Measurements from ENCODE around the gene CCDC60.

CCDC60 gene, protein sequence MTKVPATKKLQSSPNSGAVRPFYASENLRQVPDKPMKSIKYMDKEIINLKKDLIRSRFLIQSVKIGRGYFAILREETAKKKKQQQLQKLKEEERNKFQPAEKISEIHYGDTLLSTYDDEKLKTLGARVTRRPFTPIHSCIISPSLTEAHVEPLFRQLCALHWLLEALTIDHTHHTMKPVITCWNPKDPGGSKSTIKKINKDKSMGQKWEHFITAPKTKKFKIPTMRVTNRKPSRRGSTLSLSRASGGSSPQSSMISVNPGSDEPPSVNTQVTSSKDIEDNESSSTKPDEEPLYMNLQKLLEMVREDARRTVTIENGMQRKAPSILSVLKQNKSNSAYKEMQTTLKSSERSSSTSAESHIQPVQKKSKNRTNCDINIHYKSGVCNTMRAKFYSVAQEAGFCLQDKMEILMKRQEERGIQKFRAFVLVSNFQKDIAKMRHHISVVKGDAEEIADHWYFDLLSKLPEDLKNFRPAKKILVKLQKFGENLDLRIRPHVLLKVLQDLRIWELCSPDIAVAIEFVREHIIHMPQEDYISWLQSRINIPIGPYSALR

DNA sequence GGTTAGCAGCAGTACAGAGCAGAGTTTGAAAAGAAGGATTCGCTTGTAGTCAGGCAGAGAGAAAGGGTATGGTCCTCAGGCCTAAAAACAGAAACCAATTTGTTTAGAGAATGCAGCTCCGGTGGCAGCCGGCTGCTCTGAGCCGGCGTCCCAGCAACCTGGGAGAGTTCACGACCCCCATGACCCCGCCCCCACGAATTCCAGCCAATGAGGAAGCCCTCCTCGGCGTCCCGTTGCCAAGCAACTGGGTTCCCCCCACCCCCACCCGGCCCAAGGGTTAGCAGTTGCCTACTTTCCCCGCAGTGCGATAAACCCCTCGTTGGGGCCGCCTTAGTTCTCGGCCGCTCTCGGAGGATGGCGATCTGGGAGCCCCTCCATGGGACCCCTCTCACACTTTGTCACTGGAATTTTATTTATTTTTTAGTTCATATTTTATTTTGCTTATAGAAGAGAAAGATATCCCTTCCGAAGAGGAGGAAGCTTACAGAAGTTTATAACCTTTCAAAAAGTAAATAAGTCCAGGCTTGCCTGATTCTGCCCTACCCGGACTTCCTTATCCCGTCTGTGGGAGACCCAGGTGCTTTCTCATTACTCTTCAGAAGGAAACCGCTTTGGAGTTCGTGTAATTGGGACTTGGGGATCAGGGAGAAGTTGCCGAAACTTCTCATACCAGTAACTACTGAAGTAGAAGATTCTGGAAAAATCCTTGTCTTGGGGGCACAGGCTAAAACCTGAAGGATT is at the start of gene CCDC60:
Gene CCDC60, plus strand, starts transcription at position 300 of the 741 bp plus-strand sequence. CDS start 448 bp downstream, outside the sequence.
- DNase-seq, result no peak

DNA sequence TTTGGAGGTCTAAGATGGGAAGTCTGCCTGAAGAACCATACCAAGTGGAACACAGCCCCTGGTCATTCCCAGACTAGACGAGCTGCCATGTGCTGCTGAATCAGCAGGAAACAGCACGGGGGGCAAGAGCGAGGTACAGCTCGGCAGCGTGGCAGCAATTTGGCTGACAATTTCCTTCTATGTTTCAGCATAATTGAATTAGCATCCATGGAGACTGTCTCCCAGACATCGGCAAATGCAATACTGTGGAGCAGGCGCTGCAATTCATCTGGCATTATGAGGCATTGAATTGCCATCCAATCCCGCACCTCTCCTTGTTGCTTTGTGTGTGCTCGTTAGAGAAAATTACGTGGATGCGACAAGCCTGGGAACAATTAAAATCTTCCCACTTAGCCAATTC is 46.0 kb upstream of the CCDC60 start:
- DNase-seq, result no peak

DNA sequence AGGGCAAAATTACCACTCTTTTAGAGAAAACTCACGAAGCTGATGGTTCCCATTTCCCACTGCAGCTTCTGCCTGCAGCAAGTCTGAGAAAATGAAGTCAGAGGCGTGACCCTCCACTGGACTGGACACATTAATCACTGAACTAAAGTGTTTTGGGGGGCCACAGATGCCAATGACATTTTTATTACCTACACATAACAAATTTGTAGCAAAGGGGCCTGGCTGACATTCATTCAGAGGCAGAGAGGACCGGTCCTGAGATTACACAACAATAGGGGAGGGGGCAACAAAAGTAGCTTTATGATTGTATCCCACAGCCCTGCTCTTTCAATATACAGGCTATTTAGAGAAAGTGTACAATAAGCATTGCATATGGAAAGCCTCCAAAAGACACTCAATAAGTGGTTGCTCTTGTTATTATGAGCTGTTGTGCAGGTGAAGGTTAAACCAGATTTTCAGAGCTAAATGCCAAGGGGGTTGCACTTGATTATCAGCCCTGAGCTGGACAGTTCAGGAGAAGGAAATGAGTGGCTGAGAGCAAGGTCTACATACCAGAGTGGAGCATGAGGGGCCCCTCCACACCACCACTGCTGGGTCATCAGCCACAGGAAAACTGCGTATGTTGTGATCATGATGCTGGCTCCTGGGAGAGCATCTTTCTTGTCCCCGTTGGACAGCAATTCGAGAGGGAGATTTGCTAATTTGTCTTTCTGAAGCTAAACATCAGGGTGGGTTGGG is 41.5 kb upstream of the CCDC60 start:
- no peak for DNase-seq

DNA sequence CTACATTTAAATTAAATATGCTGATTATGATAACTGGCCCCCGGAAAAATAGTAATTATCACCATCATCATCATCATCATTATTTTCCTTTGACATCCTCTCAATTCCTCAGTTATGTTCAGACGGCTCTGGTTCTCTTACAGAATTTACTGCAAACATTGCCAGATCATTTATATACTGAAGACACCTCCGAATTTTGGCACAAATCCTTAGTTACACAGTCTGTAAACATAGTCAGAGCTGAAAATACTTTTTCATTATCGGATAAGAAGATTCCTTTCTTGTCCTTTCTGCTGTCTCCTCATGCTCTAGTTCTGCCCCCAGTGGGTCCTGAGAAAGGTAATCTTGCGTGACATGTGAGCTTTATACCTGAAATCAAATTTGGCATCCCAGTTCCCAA is 40.3 kb upstream of the CCDC60 start:
- no peak for DNase-seq

DNA sequence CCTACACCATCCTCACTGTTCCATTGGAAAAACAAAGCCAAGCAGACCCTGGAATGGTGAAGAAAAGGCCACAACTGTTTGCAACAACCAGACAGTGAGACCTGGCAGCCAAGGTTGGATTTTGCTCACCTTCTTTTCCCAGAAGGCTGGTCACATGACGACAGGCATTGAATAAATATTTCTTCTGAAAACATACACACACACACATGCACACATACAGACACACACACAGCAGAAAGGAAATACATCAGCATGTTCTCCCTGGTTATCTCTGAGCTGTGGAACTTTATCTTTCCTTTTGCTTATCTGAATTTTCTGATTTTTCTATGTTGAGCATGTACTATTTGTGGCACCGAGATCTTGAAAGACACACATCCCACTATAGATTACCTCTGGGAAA is 38.0 kb upstream of the CCDC60 start:
- DNase-seq, result no peak

DNA sequence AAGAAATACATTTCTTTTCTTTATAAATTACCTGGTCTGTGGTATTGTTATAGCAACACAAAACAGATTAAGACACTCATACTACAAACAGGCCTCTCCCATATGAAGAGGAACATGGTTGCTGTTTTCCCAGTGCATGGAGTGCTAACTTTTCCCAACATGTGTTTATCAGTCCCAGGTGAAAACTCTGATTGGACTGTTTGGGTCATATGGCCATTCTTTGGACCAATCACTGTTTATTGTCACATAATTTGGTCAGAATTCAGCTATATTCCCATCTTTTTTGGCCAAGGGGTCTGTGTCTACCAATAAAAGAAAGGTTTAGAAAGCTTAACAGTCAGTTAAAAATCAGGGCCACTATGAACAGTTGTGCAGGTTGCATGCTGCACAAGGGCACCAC is 35.4 kb upstream of the CCDC60 start:
- DNase-seq, result no peak

DNA sequence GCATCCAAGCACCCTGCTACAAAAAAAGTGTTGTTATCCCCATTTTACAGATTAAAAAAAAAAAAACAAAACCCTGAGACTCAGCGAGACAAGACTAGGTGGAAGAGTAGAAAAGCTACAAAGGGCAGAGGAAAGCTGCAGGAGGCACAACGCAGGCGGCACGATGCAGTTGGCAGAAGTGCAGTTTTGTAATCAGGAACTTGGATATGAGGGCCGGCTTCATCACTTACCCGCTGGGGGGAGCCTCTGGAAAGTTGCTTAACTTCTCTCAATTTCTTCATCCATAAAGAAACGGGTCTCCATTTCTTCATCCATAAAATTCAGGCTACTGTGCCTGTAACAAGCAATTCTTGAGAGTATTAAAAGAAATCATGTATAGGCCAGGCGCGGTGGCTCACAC is 33.1 kb upstream of the CCDC60 start:
- DNase-seq, result no peak

DNA sequence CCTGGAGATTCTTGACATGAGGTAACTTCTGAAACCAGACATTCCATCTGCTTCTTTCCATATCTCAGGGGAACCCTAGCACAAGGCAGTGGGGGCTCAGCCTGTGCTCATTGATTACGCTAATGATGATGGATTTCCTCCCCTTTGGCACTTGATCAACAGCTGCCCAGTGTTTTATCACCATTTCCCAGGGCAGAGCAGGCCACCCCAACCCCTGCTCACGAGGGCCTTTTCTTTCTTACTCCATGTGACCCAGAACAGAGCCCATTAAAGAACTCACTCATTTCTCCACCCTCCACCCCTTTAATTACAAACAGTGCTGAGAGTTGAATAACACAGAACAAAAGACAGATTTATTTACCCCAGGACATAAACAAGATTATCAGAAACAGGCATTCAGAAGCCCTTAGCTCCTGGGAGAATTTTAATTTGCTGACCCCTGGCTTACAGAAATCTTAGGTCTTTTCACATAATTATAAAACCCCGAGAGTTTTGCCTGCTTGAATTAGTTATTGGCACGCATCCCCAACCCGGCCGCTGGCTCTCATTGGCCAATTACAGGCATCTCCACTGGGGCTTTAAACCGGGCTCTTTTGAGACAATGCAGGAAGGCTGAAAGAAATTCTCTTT is 32.0 kb upstream of the CCDC60 start:
- DNase-seq, result no peak

DNA sequence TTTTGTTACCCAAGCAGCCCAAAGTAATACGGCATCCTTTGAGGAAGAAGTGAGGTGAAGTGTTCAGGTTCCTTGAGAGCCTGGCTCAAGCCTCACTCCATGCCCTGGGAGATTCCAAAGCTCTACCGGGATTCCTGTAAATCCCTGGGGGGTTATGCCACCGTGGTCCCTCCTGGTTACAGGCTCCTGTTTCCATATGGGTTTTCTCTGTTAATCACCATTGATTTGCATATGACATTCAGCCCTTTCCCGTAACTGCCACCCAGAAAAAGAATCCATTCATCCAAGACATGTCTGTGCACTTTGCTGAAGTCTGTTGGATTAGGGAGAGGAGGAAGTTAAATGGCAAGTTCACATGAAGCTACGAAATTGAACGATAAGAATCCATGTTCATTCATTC is 27.9 kb upstream of the CCDC60 start:
- no peak for DNase-seq

DNA sequence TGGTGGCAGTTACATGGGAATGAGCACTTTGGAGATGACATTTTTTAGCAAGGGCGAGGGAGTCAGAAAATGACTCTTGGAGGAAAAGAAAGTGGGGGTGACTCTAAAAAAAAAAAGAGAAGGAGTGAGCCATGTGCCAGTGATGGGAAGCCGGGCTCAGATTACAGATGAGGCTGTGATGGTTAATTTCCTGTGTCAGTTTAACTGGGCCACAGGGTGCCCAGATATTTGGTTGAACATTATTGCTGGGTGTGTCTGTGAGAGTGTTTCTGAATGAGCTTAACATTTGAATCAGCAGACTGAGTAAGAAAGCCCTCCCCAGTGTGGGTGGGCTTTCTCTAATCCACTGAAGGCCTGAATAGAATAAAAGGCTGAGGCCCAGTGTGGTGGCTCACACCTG is 26.8 kb upstream of the CCDC60 start:
- DNase-seq, result no peak

DNA sequence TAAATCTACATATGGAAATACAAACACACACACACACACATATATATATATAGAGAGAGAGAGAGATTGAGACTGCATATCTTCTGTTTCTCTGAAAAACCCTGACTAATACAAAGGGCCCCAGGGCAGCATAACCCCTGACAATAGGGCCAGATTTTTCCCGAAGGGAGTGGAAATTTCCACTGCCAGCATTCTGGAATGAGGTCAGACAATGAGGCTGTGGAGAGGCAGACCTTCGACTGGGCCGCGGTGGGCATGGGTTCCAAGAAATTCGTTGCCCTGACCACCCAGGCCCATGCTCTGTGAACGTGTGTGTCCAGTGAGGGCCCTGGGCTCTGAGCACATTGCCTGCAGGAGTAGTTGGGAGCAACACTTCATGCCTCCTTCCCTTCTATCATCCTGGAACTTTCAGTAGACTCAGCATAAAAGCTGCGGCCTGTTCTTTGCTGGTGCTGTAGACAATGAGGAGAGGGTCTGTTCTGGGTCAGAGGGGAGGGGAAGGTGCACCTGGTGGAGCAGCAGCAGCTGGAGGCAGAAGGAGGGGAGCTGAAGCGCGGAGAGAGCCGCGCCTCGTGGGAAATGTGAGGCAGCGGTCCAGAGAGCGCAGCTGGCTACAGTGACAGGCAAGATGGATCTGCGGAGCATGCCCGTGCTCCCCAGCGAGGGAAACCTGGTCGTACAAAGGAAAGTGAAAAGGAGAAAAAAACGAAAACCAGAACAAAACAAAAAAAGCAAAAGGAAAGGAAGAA is 25.6 kb upstream of the CCDC60 start:
- no peak for DNase-seq

DNA sequence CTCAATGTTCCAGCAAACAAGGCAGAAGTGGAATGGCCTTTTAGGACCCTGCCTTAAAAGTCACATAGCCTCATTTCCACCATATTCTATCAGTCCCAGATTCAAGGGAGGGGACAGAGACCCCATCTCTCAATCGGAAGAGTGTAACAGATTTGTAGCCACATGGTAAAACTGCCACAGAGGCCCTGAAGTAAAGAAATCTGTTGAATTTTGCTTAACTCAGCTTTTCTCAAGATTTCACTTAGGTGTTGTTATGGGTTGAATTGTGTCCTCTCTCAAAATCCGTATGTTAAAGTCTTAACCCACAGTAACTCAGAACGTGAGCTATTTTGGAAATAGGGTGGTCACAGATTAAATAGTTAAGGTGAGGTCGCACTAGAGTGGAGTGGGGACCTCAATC is 22.7 kb upstream of the CCDC60 start:
- no peak for DNase-seq

DNA sequence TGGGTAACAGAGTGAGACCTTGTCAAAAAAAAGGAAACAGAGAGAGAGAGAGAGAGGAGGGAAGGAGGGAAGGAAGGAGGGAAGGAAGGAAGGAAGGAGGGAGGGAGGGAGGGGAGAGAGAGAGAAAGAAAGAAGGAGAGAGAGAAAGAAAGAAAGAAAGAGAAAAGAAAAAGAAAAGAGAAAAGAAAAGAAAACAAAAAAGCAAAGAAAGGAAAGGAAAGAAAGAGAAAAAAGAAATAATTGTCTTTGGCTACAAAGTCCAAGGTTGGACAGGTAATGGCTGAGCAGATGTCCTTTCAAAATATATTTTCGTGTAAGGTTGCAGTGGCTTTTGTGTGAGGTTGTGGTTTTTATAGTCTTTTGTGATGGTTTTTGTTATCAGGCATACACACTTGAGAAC is 21.6 kb upstream of the CCDC60 start:
- DNase-seq, result no peak

DNA sequence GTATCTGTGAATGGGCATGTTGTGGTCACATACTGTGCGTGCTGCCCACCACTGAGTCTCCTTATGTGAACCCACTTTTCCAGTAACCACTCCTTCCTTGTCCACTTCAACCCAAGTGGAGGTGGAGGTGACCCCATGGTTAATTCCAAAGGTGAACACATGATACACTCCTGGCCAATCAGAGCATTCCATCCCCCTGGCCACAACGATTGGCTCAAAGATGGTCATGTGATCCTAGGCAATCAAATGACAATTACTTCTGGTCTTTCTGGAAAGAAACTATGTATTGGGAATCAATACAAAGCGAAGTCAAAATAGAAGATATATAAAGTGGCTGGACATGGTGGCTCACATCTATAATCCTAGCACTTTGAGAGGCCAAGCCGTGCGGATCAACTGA is 20.2 kb upstream of the CCDC60 start:
- DNase-seq, result no peak

DNA sequence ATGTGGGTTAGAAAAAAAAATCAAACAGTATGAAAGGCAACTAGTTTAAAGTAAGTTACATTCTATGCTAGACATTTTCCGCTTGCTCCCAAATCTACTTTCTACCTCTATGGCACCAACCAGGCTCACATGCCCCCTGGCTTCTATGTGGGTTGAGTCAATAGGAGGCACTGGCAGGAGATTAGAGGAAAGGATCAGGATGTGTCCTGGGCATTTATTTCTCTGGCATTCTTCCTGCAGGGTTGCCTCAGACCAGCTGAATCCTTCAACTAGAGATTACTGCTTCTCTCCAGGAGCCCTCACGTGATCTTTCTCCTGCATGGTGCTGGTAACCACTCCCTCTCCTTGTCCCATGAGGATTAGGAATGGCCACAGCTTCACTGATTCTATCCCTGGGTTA is 14.9 kb upstream of the CCDC60 start:
- DNase-seq, result no peak

DNA sequence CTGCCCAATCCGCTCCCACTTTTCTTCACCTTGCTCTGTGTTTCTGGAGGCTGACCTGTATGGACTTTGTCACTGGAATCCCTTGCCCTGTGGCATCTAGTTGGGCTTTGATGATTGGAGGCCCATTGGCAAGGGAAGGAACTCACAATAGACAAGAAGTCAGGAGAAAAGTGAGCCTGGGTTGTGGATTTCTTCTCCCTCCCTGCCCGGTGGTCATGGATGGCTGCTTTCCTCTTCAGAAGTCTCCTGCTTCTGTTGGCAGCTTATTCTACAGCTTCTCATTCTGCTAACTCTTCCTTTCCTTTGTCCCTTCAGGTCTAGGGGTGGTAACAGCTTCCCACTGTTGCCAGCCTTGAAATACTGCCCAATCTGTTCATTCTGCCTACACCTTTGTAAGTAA is 13.9 kb upstream of the CCDC60 start:
- no peak for DNase-seq

DNA sequence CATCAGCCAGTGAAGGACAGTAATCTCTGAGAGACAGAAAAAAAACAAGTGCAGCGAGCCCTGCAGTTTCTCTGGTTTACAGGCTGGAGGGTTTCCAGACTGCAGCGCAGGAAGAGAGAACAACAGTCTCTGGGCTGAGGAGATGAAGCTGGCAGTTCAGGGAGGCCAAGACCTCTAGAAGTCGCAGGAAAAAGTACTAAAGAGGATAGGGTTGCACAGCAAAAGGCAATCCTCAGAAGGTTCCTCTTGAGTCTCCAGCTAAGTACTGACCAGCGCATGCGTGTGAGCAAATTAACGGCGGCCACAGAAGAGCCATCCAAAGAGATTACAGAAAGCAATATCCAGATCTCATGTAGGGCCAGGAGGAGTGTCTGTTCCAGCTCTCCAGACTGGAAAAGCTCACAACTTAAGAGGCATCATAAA is 12.2 kb upstream of the CCDC60 start:
- DNase-seq, result no peak

DNA sequence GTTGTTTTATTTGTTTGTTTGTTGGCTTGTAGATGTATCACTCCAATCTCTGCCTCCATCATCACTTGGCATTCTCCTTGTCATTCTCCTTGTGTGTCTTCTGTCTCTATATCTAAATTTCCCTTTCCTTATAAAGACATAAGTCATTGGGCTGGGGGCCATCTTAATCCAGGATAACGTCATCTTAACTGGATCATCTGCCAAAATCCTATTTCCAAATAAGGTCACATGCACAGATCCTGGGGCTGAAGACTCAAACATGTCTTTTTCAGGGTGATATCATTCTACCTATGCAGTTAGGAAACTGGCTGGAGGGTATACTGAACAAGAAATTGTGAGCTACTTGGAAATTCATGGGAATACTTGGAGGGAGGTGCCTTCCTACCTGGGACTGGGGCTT is 8.7 kb upstream of the CCDC60 start:
- no peak for DNase-seq

DNA sequence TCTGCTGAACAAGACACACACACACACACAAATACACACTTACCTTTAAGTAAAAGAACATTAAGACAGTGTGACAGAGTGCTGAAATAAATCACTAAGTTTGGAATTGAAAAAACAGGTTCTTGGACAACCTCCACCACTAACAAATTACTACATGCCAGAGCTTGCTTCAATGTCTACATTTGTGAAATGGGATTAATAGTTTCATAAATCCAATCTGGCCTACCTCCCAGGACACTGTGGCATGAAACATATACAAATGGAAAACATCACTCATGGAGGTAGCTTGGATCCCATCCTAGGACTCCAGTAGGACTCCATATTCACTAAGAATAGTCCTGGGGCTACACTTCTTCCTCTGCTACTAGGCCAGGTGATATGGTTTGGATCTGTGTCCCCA is 8.2 kb upstream of the CCDC60 start:
- no peak for DNase-seq

DNA sequence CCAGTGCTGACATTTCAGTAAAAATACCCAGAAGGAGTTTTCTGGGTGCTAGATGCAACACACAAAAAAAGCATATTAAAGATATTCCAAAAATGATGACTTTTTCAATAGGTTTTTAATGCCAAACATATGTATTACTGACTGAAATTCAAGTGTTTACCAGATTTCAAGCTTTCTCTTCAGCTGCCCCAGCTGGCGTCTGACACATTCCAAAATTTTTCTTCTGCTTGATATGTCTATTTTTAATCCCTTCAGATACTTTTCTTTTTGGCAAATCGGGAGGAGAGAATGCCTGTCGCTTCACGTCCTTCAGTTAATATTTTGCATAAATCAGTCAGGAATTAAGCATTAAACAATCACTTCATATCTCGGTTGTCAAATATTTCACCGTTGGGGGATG is 7.1 kb upstream of the CCDC60 start:
- no peak for DNase-seq

DNA sequence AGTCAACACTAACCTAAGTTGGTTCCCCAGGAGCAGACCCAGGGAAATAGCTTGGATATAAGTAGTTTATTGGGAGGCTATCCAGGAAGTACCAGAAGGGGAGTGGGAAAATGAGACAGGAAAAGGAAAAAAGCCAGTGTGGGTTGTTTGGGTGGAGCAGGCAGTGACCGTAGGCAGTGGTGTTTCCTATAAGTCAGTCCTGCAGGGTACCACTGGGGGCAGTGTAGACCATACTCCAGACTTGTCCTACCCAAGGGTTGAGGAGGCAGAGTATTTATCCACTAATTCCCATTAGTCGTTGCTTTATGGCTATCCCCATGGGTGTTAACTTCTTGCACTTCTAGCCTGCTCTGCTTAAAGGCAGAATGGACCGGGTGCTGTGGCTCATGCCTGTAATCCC is 6.4 kb upstream of the CCDC60 start:
- no peak for DNase-seq

Data from activated gamma-delta T cell treated with Interleukin-2 at 50 U/mL for 16 hours (primary cell).